HL-60 (cell line): Measurements from ENCODE around the gene RFTN1.

Experiments used
- DNase-seq, 2 experiments: peaks; one replicate each; pipeline ENCODE4 v3.0.0-alpha.2; 2010 to 2020; ENCODE audit warnings: low read depth in 1 of 2, low spot score in 1 of 2
- H3K27ac ChIP-seq: fragments of 250-450 bp; sonication (Bioruptor Pico); replicated peaks from 2 replicates; pipeline ENCODE4 v1.5.1; 2020; ENCODE audit warnings: mild to moderate bottlenecking, moderate library complexity
- H3K27me3 ChIP-seq: fragments of 250-450 bp; sonication (Bioruptor Pico); 2 replicates; pipeline ENCODE4 v1.5.1; 2021; ENCODE audit warnings: mild to moderate bottlenecking, moderate library complexity; ENCODE audit not compliant: insufficient read depth, poor library complexity, severe bottlenecking
- H3K4me3 ChIP-seq: replicated peaks from 2 replicates; pipeline ENCODE4 v1.5.1; 2011; ENCODE audit warnings: mild to moderate bottlenecking, control low read depth, low read length; ENCODE audit not compliant: insufficient read depth
- CTCF ChIP-seq: IDR thresholded peaks from one replicate; pipeline ENCODE4 v1.5.1; 2011; ENCODE audit warnings: low read length, control low read depth, inconsistent platforms; ENCODE audit not compliant: insufficient read depth
- GABPA ChIP-seq: IDR thresholded peaks from 2 replicates; pipeline ENCODE4 v1.6.1; 2012; ENCODE audit warnings: low read depth
- POLR2AphosphoS5 ChIP-seq: IDR thresholded peaks from 2 replicates; pipeline ENCODE4 v1.6.1; 2012; ENCODE audit warnings: low read depth
- REST ChIP-seq: IDR thresholded peaks from 2 replicates; pipeline ENCODE4 v1.6.1; 2012; ENCODE audit warnings: low read depth; ENCODE audit not compliant: insufficient replicate concordance
- SPI1 ChIP-seq: IDR thresholded peaks from 2 replicates; pipeline ENCODE4 v1.6.1; 2012; ENCODE audit warnings: low read depth, mild to moderate bottlenecking, borderline replicate concordance

RFTN1 gene

GRCh38 chr3:16407366-16407765 is 106.1 kb downstream of the RFTN1 start:
- no peak for TF ChIP-seq GABPA
- no peak for TF ChIP-seq CTCF
- TF ChIP-seq SPI1: no peak
- TF ChIP-seq POLR2AphosphoS5: no peak
- Histone ChIP-seq H3K4me3 (no peak overlapping the region), H3K27me3 (no peaks in the 10 kb centered on the region), H3K27ac (no peak overlapping the region)
- DNase-seq: no peak

GRCh38 chr3:16406579-16406978 is 106.9 kb downstream of the RFTN1 start:
- H3K27me3 ChIP-seq: no peaks in the 10 kb centered on the region
- no peak overlapping the region for H3K4me3 ChIP-seq
- DNase-seq: no peak
- no peak for TF ChIP-seq CTCF
- no peak overlapping the region for H3K27ac ChIP-seq

GRCh38 chr3:16406166-16406565 is 107.3 kb downstream of the RFTN1 start:
- no peak overlapping the region for H3K27ac ChIP-seq

More at GRCh38 chr3:16406166-16406565, 107.3 kb downstream of the RFTN1 start:
- TF ChIP-seq GABPA (no peak), REST (no peak), SPI1 (no peak), POLR2AphosphoS5 (no peak), CTCF (no peak)
- H3K27me3 ChIP-seq: no peaks in the 10 kb centered on the region
- no peak overlapping the region for H3K4me3 ChIP-seq
- no peak for DNase-seq
